Suprapubic skin (tissue), 3 donors: ENCODE measurements around the gene SLC25A25.

Experiments used
- EP300 ChIP-seq: sonication (generic); formaldehyde crosslinking; IDR thresholded peaks from one replicate; pipeline ENCODE4 v1.6.1; 2017; ENCODE audit warnings: antibody characterized with exemption
- POLR2A ChIP-seq, 2 donors: fragments of 450-650 bp; IDR thresholded peaks; one replicate each; pipeline ENCODE4 v1.6.1; 2017; ENCODE audit warnings: antibody characterized with exemption in 2 of 2, mild to moderate bottlenecking in 2 of 2, moderate library complexity in 2 of 2
- TF ChIP-seq, protein P1 (sequence below), 2 donors: fragments of 200-600 bp in 1 of 2; fragments of 450-650 bp in 1 of 2; sonication (generic) in 1 of 2; IDR thresholded peaks; one replicate each; pipeline ENCODE4 v1.5.1; 2016 to 2019; ENCODE audit warnings: antibody characterized with exemption in 2 of 2, mild to moderate bottlenecking in 1 of 2, moderate library complexity in 1 of 2

GRCh38 chr9:128143525-128144238, 75.7 kb downstream of the SLC25A25 start:
- TF ChIP-seq, protein P1, sequence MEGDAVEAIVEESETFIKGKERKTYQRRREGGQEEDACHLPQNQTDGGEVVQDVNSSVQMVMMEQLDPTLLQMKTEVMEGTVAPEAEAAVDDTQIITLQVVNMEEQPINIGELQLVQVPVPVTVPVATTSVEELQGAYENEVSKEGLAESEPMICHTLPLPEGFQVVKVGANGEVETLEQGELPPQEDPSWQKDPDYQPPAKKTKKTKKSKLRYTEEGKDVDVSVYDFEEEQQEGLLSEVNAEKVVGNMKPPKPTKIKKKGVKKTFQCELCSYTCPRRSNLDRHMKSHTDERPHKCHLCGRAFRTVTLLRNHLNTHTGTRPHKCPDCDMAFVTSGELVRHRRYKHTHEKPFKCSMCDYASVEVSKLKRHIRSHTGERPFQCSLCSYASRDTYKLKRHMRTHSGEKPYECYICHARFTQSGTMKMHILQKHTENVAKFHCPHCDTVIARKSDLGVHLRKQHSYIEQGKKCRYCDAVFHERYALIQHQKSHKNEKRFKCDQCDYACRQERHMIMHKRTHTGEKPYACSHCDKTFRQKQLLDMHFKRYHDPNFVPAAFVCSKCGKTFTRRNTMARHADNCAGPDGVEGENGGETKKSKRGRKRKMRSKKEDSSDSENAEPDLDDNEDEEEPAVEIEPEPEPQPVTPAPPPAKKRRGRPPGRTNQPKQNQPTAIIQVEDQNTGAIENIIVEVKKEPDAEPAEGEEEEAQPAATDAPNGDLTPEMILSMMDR (IDR thresholded peaks at IDR 0.05) = no peak
- TF ChIP-seq POLR2A (IDR thresholded peaks at IDR 0.05) = no peak
- TF ChIP-seq EP300 = no peak
